GM19193 (cell line): Measurements from ENCODE around the gene UQCR11.
A peak's percentile ranks its signal among the peaks of the same experiment; 100 is the strongest.

ENCODE experiments used
- POLR2A ChIP-seq: IDR thresholded peaks from 4 replicates; pipeline ENCODE4 v1.6.1; 2011; ENCODE audit not compliant: insufficient read depth, insufficient read length; ENCODE audit errors: extremely low read depth

UQCR11 gene

GRCh38 chr19:1605236-1606137, at the start of gene UQCR11:
TSS of gene UQCR11 (minus strand) at chr19:1605462. CDS start at chr19:1605409, 53 bp downstream.
- peak; percentile 65 for TF ChIP-seq POLR2A

DNA sequence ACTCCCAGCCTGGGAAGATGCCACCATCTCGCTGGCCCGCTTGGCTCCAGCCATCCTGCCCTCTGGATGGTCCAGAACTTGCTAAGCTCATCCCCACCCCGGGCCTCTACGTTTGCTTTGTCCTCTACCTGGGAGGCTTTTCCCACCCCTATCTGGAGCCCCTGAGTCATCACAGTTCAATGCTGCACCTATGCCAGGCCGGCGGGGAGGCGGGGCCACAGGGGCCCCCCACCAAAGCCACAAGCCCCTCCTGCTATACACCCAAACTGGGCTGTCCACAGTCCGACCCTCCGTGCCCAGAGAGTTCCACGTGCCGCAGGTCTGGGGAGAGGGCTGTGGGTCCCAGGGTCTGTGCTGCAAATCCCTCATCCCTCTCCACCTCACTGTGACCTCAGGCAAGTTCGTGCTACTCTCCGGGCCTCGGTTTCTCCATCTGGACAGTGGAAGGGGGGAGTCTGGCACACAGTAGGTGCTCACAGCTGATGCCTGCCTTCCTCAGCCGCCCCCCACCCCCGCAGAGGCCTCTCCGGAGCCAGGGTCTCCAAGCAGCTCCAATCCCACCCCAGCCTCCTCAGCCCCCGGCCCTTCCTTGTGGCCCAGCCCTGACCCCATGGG, 49.0 kb upstream of the UQCR11 start:
- no peak for TF ChIP-seq POLR2A

DNA sequence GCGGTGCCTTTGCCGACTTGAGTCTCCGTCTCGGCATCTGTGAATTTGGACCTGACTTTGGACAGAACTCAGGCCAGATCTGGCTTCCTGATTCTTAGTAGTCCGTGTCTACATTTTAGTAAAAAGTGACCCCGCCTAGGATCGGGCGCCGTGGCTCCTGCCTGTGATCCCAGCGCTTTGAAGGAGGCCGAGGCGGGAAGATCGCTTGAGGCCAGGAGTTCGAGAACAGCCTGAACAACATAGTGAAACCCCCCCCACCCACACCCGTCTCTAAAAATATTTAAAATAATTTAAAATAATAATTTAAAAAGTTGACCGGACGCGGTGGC, 48.0 kb upstream of the UQCR11 start:
- TF ChIP-seq POLR2A: no peak

GRCh38 chr19:1652471-1653299, 47.4 kb upstream of the UQCR11 start, which contains the start of gene TCF3:
TSS of gene TCF3 (minus strand) at chr19:1652615. CDS start at chr19:1650248, 2,367 bp downstream.
- peak; percentile 52 for TF ChIP-seq POLR2A

GRCh38 chr19:1651568-1652291, 46.5 kb upstream of the UQCR11 start:
- no peak for TF ChIP-seq POLR2A

GRCh38 chr19:1650650-1651567, 45.6 kb upstream of the UQCR11 start:
- TF ChIP-seq POLR2A: peak; percentile 43

DNA sequence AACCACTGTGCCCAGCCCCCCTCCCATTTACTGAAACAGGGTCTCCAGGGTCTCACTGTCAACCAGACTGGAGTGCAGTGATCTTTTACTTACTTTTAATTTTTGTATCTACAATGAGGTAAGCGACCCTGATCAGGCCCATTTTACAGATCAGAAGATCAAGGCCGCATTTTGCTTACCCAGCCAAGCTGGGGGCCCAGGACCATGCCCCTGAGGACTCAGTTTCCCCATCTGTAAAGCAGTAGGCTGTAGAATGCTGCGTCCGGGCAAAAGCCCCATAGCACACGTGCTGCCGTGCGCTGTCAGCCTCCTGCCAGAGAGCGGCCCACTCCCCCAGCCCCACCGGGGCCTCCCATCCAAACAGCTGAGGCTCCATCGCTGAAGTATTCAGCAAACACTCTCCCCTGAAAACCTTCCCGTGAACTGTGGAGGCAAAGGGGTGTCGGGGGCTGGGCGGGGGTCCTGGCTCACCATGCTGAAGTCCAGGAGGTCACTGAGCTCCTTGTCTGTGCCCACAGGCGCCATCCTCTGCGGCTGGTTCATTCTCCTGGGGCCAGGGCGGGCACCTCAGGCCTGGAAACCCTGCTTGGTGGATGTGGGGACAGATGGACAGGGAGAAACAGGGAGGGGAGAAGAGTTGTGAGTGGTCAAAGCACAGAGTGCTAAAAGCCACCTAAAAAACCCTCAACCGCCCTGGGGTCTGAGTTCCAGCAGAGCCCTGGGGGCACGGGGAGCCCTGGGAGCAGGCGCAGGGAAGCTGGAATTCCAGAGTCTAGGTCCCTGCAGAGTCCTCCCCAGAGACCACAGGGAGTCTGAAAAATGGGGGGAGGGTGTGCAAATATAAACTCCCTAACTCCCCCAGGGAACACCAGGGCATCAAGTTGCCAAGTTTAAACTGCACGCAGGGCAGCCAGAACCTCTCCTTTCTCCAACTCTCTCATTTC, 44.7 kb upstream of the UQCR11 start:
- no peak for TF ChIP-seq POLR2A

- no peak for TF ChIP-seq POLR2A
These were observed 43.8 kb upstream of the UQCR11 start for GRCh38 chr19:1648920-1649541.

DNA sequence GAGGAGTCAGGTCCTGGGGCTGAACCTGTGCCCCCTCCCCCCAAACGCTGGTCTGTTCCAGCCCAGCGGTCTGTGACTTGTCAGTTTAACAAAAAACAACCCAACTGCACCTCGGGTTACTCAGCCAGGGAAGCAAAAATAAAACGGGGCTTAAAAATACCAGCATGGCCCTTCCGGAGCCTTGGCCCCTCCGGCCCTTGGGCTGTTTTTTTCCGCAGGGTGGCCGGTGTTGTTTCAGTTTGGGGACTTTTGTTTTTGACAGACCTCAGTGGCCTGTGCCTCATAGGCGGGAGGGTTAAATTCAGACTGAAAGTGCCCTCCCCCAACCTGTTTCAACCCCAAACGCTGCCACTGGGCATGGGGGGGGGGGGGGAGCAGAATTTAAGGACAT, 43.2 kb upstream of the UQCR11 start:
- no peak for TF ChIP-seq POLR2A

GRCh38 chr19:1647501-1648458, 42.5 kb upstream of the UQCR11 start:
- peak; percentile 15 for TF ChIP-seq POLR2A
